ENCODE data around the gene ADCK1.

Gene ADCK1

DNA sequence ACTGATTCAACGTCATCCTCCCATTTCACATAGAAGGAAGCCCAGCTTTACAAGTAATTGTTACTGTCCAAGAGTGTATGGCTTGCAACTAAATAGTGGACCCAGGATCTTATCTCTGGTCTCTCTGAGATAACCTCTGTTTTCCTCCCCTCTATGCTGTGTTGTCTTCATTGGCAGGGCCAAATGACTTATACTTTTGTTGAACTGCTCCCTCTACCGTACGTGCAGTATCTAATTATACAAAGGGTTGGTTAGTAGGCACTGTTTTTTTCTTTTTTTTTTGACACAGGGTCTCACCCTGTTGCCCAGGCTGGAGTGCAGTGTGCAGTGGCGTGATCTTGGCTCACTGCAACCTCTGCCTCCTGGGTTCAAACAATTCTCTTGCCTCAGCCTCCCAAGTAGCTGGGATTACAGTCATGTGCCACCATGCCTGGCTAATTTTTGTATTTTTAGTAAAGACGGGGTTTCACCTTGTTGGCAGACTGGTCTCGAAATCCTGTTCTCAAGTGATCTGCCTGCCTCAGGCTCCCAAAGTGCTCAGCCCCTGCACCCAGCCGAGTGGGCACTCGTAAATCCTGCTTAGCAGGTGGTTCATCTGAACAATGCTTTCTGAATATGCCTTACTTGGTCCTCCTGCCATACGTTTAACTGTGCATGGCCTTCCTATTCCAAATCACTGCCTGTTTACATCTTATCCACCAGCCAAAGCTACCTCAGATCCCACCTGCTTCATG, 162.1 kb downstream of the ADCK1 start:
- DNase-seq = no peak

GRCh38 chr14:77962731-77963520, 163.0 kb downstream of the ADCK1 start:
- no peak for DNase-seq

DNA sequence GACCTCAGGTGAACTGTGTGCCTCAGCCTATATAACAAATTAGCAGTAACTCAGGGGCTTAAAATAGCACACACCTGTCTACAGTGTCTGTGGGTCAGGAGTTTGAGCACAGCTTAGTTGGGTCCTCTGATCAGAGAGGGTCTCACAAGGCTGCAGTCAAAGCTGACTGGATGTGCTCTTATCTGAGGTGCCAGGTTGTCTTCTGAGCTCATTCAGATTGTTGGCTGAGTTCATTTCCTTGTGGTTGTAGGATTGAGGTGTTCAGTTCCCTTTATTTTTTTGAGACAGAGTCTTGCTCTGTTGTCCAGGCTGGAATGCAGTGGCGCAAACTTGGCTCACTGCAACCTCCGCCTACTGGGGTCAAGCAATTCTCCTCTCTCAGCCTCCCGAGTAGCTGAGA, 164.7 kb downstream of the ADCK1 start:
- DNase-seq = no peak

DNA sequence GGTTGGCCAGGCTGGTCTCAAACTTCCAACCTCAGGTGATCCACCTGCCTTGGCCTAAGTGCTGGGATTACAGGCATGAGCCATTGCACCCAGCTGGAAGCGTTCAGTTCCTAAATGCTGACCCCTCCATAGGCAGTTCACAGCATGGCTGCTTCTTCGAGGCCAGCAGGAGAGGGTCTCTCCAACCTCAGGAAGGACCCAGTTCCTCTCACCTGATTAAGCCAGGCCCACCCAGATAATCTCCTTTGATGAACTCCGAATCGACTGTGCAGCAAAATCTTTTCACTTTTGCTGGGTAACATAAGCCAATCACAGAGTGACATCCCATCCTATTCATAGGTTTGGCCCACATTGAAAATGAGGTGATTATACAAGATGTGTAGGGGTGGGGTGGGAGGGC, 165.1 kb downstream of the ADCK1 start:
- DNase-seq = no peak

DNA sequence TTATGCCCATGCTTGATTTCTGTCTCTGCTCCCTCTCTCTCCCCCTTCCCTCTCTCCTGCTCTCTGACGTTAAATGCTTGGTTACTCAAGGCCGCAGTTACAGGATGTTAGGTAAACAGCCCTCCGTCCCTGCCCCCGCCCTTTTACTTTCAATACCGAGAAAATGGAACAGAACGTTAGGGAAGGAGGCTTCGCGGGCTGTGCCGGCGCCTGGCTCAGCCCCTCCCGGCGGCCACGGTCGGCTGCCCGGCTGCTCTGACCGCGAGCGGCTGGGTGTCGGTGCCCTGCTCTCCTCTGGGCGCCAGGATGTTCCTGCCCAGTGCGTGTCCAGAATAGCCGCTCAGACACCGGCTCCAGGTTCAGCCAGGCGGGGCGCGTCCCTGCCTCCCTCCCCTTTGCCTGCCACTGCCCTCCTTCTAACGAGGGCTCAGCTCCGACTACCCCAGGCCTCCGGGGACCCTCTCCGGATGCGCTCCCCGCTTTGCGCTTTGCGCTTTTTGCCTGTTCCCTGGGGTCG, 166.1 kb downstream of the ADCK1 start:
- no peak for DNase-seq

GRCh38 chr14:77967110-77967509, 167.2 kb downstream of the ADCK1 start:
- DNase-seq = no peak

GRCh38 chr14:77970646-77971045, 170.7 kb downstream of the ADCK1 start:
- DNase-seq = no peak

DNA sequence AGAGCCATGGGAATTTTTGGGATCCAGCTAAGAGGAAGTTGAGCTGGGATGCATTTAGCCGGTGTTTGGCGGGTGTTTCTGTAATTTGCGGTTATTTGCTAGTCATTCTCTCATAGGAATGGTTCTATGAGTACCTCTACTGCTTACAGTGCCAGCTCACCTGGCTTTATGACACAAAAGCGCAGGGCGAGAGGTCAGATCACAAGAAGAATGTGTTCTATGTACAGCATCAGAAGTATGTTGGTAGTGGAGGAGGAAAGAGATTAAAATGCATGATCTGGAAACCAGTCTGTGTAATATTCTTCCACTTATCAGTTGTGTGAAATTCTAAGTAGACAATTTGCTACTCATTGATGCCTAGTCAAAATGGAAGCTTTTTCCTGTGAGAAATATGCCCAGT, 173.3 kb downstream of the ADCK1 start:
- no peak for DNase-seq

DNA sequence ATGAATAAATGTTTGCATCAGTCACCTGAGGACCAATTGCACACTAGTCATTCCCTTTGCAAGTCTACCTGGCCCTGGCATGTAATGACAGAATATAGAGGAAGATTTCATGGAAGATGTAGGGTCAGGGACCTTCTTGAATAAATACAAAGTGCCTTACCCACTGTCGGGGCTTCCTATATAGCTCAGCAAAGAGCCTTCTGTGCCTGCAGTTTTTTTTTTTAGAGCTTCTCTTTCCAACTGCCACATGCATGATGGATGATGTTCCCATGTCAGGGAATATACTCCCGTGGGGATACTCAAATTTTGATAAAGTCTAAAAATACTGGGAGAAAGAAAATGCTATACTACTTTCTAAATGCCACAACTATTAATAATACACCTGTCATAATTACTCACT, 176.7 kb downstream of the ADCK1 start:
- no peak for DNase-seq

DNA sequence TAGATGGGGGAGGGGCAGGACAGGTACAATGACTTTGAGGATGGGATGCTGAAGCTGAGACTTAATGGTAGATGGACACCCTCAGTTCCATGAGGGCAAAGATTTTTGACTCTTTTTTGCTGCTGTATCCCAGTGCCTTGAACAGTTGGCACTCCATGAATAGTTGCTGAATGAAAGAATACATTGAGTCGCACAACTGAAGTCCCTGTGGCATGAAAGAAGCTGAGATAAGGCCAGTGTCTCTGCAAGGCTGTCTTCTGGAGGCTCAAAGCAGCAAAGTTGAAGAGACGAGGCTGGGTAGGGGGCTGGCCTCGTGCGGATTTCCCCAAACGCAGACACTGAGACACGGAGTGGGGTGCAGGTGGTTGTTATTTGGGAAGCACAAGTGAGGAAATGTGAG, 179.3 kb downstream of the ADCK1 start:
- DNase-seq = no peak

DNA sequence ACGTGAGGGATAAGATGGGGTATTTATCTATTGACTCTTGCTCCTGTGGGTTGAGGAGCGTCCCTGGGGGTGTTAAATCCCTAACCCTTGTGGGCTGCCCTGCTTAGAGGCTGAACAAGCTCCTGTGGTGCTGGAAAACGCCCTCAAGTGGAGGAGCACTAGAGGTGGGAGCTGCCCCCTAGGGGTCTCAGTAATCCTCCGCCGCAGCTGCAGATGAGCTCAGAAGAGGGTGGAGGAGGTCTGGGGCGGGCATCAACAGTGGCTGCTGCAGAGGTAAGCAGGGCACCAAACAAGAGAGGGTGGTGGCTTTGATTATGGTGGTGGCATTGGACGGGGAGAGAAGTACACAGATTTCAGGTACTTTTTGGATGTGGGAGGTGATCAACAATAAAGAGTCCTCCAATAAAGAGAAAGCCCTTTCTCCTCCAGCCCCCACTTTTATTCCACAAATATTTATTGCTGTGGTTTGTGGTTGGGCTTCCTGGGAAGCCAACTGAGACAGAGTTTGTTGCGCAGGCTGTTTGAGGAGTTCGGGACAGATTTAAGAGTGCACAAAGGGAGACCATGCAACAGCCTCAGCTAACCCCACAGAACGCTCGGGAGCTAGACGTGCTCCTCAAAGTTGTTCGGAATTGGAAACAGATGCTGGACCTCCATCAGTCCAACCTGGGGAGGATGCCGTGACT, 179.9 kb downstream of the ADCK1 start:
- DNase-seq = no peak

DNA sequence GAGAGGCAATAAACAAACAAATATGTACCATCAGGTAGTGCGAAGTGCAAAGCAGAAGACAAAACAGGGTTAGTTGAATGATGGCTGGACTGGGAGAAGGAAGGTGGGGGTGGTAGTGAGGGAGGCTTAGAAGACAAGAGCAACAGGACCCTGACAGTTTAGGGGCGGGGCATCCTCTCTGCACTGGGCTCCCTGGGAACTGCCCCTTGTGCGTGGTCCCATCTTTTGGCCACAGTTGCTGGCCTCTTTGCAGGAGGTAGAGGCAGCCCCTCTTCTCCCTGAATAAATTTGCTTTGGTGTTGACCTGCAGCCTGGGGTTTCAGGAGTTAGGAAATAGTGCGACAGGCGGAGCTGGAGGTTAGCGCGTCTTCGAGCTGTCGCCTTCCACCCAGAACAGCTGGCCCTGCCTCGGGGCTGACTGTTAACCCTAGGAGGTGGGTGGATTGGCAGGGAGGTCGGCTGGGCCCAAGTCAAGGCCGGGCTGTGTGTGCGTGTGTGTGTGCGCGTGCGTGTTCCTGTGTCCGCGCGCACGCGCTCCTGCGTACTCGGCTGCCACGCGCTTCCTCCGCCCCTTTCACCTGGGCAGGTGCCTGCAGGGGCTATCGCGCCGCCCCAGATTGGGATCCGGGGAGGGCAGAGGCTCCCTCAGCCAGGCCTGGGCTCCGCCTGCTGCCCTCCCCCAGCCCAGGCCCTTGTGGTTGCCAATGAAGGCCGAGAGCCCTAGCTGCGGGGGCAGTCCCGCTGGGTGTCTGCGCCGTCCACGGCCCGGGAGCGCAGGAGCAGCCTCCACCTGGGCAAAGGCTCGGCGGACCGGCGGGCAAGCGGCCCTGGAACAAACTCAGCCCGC, 180.8 kb downstream of the ADCK1 start:
- no peak for DNase-seq

Measured in activated naive CD4-positive, alpha-beta T cell treated with Interleukin-2 at 50 U/mL for 16 hours (primary cell).